Astrocyte (in vitro differentiated cells and primary cell): ENCODE data around the gene SAMD4A.

Source experiments
- CTCF ChIP-seq: IDR thresholded peaks from 2 replicates; pipeline ENCODE4 v1.5.1; 2011; ENCODE audit warnings: low read depth, mild to moderate bottlenecking, inconsistent platforms, low read length, moderate library complexity; ENCODE audit not compliant: insufficient read depth
- EZH2 ChIP-seq: IDR thresholded peaks from 2 replicates; pipeline ENCODE4 v1.6.1; 2012; ENCODE audit warnings: mild to moderate bottlenecking, low read length, inconsistent platforms; ENCODE audit not compliant: insufficient read depth

GRCh38 chr14:54627219-54627539 lies 60.3 kb downstream of the SAMD4A start:
- TF ChIP-seq CTCF (no peak), EZH2 (no peak)
